ENCODE data around the gene NEO1.

DNA sequence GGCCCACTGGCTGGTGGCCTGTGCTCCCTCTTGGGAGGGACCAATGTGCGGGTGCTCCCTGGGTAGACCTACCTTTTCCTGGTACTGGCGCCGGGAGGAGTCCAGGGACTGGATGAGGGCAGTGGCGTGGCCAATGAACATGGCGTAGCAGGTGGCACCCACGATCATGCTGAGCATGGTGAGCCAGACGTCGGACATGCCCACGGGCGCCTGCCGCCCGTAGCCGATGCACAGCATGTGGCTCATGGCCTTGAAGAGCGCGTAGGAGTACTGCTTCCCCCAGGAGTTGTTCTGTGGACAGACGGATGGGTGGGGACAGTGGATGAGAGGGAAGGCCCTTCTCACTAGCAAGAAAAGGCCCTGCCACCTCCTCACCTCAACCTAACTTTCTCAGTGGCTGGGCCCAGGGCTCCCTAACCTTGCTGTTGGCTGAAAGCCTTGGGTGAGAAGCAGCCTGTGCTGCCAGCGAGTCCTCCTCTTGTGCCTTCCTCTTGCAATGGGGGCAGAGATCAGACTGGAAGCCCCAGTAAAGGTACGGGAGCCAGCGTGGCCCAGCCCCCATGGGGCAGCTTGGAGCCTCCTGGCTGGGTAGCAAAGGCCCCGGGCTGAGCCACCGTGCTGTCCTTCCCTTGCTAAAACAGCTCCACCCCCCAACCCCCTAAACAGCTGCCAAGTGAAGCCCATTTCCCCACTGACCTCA, 277.4 kb downstream of the NEO1 start:
- TF ChIP-seq, protein P1, sequence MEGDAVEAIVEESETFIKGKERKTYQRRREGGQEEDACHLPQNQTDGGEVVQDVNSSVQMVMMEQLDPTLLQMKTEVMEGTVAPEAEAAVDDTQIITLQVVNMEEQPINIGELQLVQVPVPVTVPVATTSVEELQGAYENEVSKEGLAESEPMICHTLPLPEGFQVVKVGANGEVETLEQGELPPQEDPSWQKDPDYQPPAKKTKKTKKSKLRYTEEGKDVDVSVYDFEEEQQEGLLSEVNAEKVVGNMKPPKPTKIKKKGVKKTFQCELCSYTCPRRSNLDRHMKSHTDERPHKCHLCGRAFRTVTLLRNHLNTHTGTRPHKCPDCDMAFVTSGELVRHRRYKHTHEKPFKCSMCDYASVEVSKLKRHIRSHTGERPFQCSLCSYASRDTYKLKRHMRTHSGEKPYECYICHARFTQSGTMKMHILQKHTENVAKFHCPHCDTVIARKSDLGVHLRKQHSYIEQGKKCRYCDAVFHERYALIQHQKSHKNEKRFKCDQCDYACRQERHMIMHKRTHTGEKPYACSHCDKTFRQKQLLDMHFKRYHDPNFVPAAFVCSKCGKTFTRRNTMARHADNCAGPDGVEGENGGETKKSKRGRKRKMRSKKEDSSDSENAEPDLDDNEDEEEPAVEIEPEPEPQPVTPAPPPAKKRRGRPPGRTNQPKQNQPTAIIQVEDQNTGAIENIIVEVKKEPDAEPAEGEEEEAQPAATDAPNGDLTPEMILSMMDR (IDR thresholded peaks at IDR 0.05; ENCODE audit: insufficient read depth, low read length, poor library complexity, severe bottlenecking): no peak
- no peak for TF ChIP-seq EZH2phosphoT487 (conservative IDR thresholded peaks at IDR 0.05; ENCODE audit: low read length)
